ENCODE data around the gene CCDC146. TPM values are rescaled to one million over a fixed set of nuclear protein-coding genes. Genes with fewer than 3 reads are reported as not detected.

Gene CCDC146
- total RNA-seq, 1 experiment from 2014 or later: 0.72 TPM

GRCh38 chr7:77205706-77206105 is 83.3 kb downstream of the CCDC146 start:
- no peak overlapping the region for H3K4me3 Mint-ChIP-seq
- no peak overlapping the region for H2AK5ac ChIP-seq (ENCODE audit: insufficient read length, low read length)
- no peaks in the 10 kb centered on the region for H3K79me1 ChIP-seq (ENCODE audit: insufficient read depth, low read depth, low read length, poor library complexity, severe bottlenecking)
- H2AFZ ChIP-seq (ENCODE audit: low read length): no peak overlapping the region
- no peak overlapping the region for H3K27ac ChIP-seq (ENCODE audit: insufficient read length, low read depth, low read length)
- WGBS (ENCODE audit: extremely low coverage, insufficient read length, low lambda C conversion rate): no CpG with 5 or more reads among the region's 3 CpGs
- H3K23me2 ChIP-seq (ENCODE audit: insufficient read length, low read depth, low read length, poor library complexity, severe bottlenecking): no peaks in the 10 kb centered on the region
- peaks cover 15 to 22% (median 19%) of the 10 kb centered on the region in 3 experiments for H3K36me3 Mint-ChIP-seq (ENCODE audit: insufficient read depth in 1 of 3, low read depth in 3 of 3)
- H4K8ac ChIP-seq (replicated peaks; ENCODE audit: insufficient read length, low read depth, low read length): no peak overlapping the region
- H4K5ac ChIP-seq (ENCODE audit: insufficient read length, low read depth, low read length): no peak overlapping the region
- H3K4ac ChIP-seq (ENCODE audit: low read depth, low read length): no peak overlapping the region
- H3K4me1 ChIP-seq (ENCODE audit: insufficient read depth, low read length): no peaks in the 10 kb centered on the region
- H3T11ph ChIP-seq (ENCODE audit: low read length): no peak overlapping the region
- peaks cover 3% of the 10 kb centered on the region; the same call in 1 of the 2 replicates for H3K27me3 Mint-ChIP-seq (ENCODE audit: low read depth)
- no peak overlapping the region for H3K23ac ChIP-seq (ENCODE audit: insufficient read length, low read depth, low read length)
- H3K4me1 Mint-ChIP-seq: no peaks in the 10 kb centered on the region
- H2BK5ac ChIP-seq (ENCODE audit: insufficient read length, low read length): no peak overlapping the region
- no peak overlapping the region for H3K9ac ChIP-seq (ENCODE audit: extremely low read depth, insufficient read length, low read length)
- H2BK15ac ChIP-seq (ENCODE audit: low read depth, low read length): no peak overlapping the region
- H2BK12ac ChIP-seq (ENCODE audit: insufficient read length, low read depth, low read length): no peak overlapping the region
- H3K79me2 ChIP-seq (ENCODE audit: insufficient read depth, low read length): no peaks in the 10 kb centered on the region
- H2BK20ac ChIP-seq (ENCODE audit: low read depth, low read length, poor library complexity, severe bottlenecking): no peak overlapping the region
- peaks cover 23% of the 10 kb centered on the region in 2 experiments for H3K9me3 Mint-ChIP-seq
- peaks cover 23% of the 10 kb centered on the region for H3K9me3 ChIP-seq (ENCODE audit: control insufficient read depth, low read depth, low read length)
- DNase-seq: no peak
- TF ChIP-seq CTCF (conservative IDR thresholded peaks at IDR 0.05): no peak
- no peak overlapping the region for H4K91ac ChIP-seq (ENCODE audit: insufficient read length, low read depth, low read length)
- H4K20me1 ChIP-seq (ENCODE audit: control insufficient read depth, insufficient read depth, insufficient read length): no peaks in the 10 kb centered on the region
- no peak overlapping the region for H2BK120ac ChIP-seq (ENCODE audit: low read depth, low read length, poor library complexity, severe bottlenecking)
- H3K27ac Mint-ChIP-seq: no peak overlapping the region
- no peaks in the 10 kb centered on the region for H3K27me3 ChIP-seq (ENCODE audit: insufficient read depth, low read length)
- no peak overlapping the region for H3K18ac ChIP-seq (ENCODE audit: insufficient read length, low read depth, low read length)
- no peak overlapping the region for H3K4me2 ChIP-seq (ENCODE audit: insufficient read depth, insufficient read length, low read length)
- no peak overlapping the region for H3K14ac ChIP-seq (ENCODE audit: insufficient read depth, low read length)
- no peak overlapping the region for H3K56ac ChIP-seq (ENCODE audit: insufficient read length, low read depth, low read length)

Data from H9 (cell line).